Stimulated activated CD4-positive, alpha-beta T cell treated with anti-CD3 and anti-CD28 coated beads, TNF-alpha, amount 100 ng/mL, for 24 hours (primary cell): Measurements from ENCODE around the gene AK4.
"Not testable (repeated sequence)": the region's sequence is repeated elsewhere in the genome, so short reads cannot be mapped to it uniquely, and the experiment has no call there.

Source experiments
- DNase-seq, 3 experiments: peaks; one replicate each; pipeline ENCODE4 v3.0.0-alpha.2; 2020; ENCODE audit warnings: low read depth in 3 of 3

Gene AK4

GRCh38 chr1:65214340-65215027 is 66.5 kb downstream of the AK4 start:
- no peak for DNase-seq

GRCh38 chr1:65216989-65217388 is 69.0 kb downstream of the AK4 start:
- no peak for DNase-seq

GRCh38 chr1:65221638-65222339 is 73.8 kb downstream of the AK4 start:
- DNase-seq: no peak

GRCh38 chr1:65222340-65222940 is 74.4 kb downstream of the AK4 start:
- no peak for DNase-seq

- DNase-seq: no peak
Observed at GRCh38 chr1:65224681-65225091, 76.7 kb downstream of the AK4 start.

- DNase-seq: no peak
Observed at GRCh38 chr1:65225179-65225578, 77.2 kb downstream of the AK4 start.

GRCh38 chr1:65229201-65229600 is 81.2 kb downstream of the AK4 start:
- DNase-seq: no peak

GRCh38 chr1:65229754-65230339 is 81.8 kb downstream of the AK4 start:
- no peak for DNase-seq

- no peak for DNase-seq
Observed at GRCh38 chr1:65230731-65231481, 82.9 kb downstream of the AK4 start.

GRCh38 chr1:65231718-65232330 is 83.8 kb downstream of the AK4 start:
- DNase-seq: no peak

GRCh38 chr1:65232461-65232990 is 84.5 kb downstream of the AK4 start:
- no peak for DNase-seq

- no peak for DNase-seq
Observed at GRCh38 chr1:65233782-65234181, 85.8 kb downstream of the AK4 start.

- no peak for DNase-seq
Observed at GRCh38 chr1:65235867-65236805, 88.1 kb downstream of the AK4 start.

- not testable (repeated sequence) for DNase-seq
Observed at GRCh38 chr1:65237088-65237487, 89.1 kb downstream of the AK4 start.

GRCh38 chr1:65237503-65237902 is 89.5 kb downstream of the AK4 start:
- no peak for DNase-seq

- no peak for DNase-seq
Observed at GRCh38 chr1:65238010-65238409, 90.0 kb downstream of the AK4 start.

- DNase-seq: no peak
Observed at GRCh38 chr1:65243491-65243890, 95.5 kb downstream of the AK4 start.

GRCh38 chr1:65245295-65245694 is 97.3 kb downstream of the AK4 start:
- DNase-seq: no peak

GRCh38 chr1:65247419-65248359 is 99.7 kb downstream of the AK4 start:
- DNase-seq: no peak
